SK-N-SH treated with all-trans-retinoic acid at 6 μM for 48 hours (cell line): ENCODE measurements around the gene PPP1R26.

ENCODE experiments used
- ATAC-seq: fragments of 200-7000 bp; cut with Tn5 transposase; 3 replicates; pipeline ENCODE4 v1.9.1; 2020; ENCODE audit warnings: mild to moderate bottlenecking, moderate library complexity
- ARNTL ChIP-seq: fragments of 450-650 bp; formaldehyde crosslinking; IDR thresholded peaks from 2 replicates; pipeline ENCODE4 v1.5.0; 2020; ENCODE audit warnings: low read depth, mild to moderate bottlenecking, moderate library complexity, borderline replicate concordance
- BACH2 ChIP-seq: fragments of 250-450 bp; sonication (Bioruptor Pico); IDR thresholded peaks from 2 replicates; pipeline ENCODE4 v1.9.0; 2021; ENCODE audit warnings: mild to moderate bottlenecking, borderline replicate concordance
- ESRRG ChIP-seq: fragments of 250-450 bp; sonication (Bioruptor Pico); IDR thresholded peaks from 2 replicates; pipeline ENCODE4 v1.6.1; 2021; ENCODE audit warnings: mild to moderate bottlenecking
- ISL1 ChIP-seq: fragments of 250-450 bp; sonication (Bioruptor Pico); IDR thresholded peaks from 2 replicates; pipeline ENCODE4 v2.1.2; 2022; ENCODE audit warnings: mild to moderate bottlenecking, moderate library complexity
- OSR1 ChIP-seq: fragments of 250-450 bp; sonication (Bioruptor Pico); IDR thresholded peaks from 2 replicates; pipeline ENCODE4 v1.8.0; 2022; ENCODE audit warnings: moderate library complexity, mild to moderate bottlenecking, inconsistent platforms
- PPARA ChIP-seq: fragments of 250-450 bp; sonication (Bioruptor Pico); IDR thresholded peaks from 2 replicates; pipeline ENCODE4 v1.5.0; 2020; ENCODE audit warnings: mild to moderate bottlenecking, borderline replicate concordance
- RARB ChIP-seq: fragments of 250-450 bp; sonication (Bioruptor Pico); IDR thresholded peaks from 2 replicates; pipeline ENCODE4 v1.8.0; 2021; ENCODE audit warnings: mild to moderate bottlenecking, moderate library complexity
- SNAI2 ChIP-seq: fragments of 250-450 bp; sonication (Bioruptor Pico); IDR thresholded peaks from 2 replicates; pipeline ENCODE4 v1.5.0; 2020; ENCODE audit warnings: mild to moderate bottlenecking, moderate library complexity
- TCF4 ChIP-seq: fragments of 250-450 bp; sonication (Bioruptor Pico); IDR thresholded peaks from 2 replicates; pipeline ENCODE4 v1.8.0; 2021; ENCODE audit warnings: mild to moderate bottlenecking, moderate library complexity, borderline replicate concordance
- TOX ChIP-seq: fragments of 250-450 bp; sonication (Bioruptor Pico); IDR thresholded peaks from 2 replicates; pipeline ENCODE4 v1.8.0; 2021; ENCODE audit warnings: mild to moderate bottlenecking, moderate library complexity, borderline replicate concordance
- ZC3H10 ChIP-seq: fragments of 250-450 bp; sonication (Bioruptor Pico); IDR thresholded peaks from 2 replicates; pipeline ENCODE4 v1.5.1; 2021; ENCODE audit warnings: mild to moderate bottlenecking, moderate library complexity
- ZFP3 ChIP-seq: fragments of 250-450 bp; sonication (Bioruptor Pico); IDR thresholded peaks from 2 replicates; pipeline ENCODE4 v1.5.0; 2020; ENCODE audit warnings: mild to moderate bottlenecking, moderate library complexity
- ZNF565 ChIP-seq: fragments of 450-650 bp; formaldehyde crosslinking; conservative IDR thresholded peaks from 2 replicates; pipeline ENCODE4 v1.5.0; 2020; ENCODE audit warnings: low read depth, mild to moderate bottlenecking, moderate library complexity
- TF ChIP-seq, protein P1 (sequence below): fragments of 250-450 bp; sonication (Bioruptor Pico); IDR thresholded peaks from 2 replicates; pipeline ENCODE4 v1.5.1; 2021; ENCODE audit warnings: mild to moderate bottlenecking, moderate library complexity
- TF ChIP-seq, protein P2 (sequence below): fragments of 250-450 bp; sonication (Bioruptor Pico); IDR thresholded peaks from 2 replicates; pipeline ENCODE4 v1.5.0; 2020; ENCODE audit warnings: mild to moderate bottlenecking, moderate library complexity
- TF ChIP-seq, protein P3 (sequence below): fragments of 250-450 bp; sonication (Bioruptor Pico); IDR thresholded peaks from 2 replicates; pipeline ENCODE4 v1.5.1; 2020; ENCODE audit warnings: low read depth, mild to moderate bottlenecking, moderate library complexity

The PPP1R26 gene

DNA sequence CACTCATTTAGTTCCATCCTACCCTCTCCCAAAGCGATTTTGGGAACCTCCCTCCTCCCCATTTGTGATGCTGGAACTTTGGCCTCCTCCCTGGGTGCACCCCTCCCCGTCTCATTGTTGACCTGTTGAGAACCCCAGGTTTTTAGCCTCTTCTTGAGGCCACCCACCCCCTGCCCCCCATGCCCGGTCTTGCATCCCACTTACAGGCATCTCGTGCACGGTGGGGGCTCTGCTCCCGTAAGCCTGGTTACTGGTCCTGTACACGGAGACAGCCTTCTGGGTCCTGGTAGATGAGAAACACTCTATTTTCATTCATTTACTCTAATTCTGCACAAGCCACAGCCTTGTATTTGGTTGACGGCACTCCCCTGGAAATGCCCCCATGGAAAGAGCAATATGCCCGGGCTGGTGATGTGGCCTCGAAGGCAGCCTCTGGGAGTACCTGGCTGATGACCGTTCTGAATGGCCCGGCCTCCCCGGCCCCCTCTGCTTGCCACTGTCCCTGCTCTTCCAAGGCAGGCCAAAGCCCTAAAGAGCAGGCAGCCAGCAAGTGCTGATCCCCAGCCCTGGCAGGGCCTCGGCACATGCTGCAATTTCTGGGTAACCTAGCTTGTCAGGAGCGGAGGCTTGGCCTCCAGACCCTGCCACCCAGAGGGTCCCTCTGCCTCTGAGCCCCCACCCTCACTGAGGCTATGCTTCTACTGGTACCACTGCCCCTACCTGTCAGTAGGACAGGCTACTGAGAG, 19.0 kb downstream of the PPP1R26 start:
- ATAC-seq = no peak
- TF ChIP-seq, protein P1, sequence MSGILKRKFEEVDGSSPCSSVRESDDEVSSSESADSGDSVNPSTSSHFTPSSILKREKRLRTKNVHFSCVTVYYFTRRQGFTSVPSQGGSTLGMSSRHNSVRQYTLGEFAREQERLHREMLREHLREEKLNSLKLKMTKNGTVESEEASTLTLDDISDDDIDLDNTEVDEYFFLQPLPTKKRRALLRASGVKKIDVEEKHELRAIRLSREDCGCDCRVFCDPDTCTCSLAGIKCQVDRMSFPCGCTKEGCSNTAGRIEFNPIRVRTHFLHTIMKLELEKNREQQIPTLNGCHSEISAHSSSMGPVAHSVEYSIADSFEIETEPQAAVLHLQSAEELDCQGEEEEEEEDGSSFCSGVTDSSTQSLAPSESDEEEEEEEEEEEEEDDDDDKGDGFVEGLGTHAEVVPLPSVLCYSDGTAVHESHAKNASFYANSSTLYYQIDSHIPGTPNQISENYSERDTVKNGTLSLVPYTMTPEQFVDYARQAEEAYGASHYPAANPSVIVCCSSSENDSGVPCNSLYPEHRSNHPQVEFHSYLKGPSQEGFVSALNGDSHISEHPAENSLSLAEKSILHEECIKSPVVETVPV (CRISPR knock-in tag) = no peak
- TF ChIP-seq ZNF565 (CRISPR knock-in tag) (no peak), RARB (CRISPR knock-in tag) (no peak), PPARA (no peak), BACH2 (CRISPR knock-in tag) (no peak), OSR1 (no peak), ARNTL (CRISPR knock-in tag) (no peak), ZFP3 (CRISPR knock-in tag) (no peak), TOX (CRISPR knock-in tag) (no peak), ISL1 (CRISPR knock-in tag) (no peak)
- TF ChIP-seq, protein P2, sequence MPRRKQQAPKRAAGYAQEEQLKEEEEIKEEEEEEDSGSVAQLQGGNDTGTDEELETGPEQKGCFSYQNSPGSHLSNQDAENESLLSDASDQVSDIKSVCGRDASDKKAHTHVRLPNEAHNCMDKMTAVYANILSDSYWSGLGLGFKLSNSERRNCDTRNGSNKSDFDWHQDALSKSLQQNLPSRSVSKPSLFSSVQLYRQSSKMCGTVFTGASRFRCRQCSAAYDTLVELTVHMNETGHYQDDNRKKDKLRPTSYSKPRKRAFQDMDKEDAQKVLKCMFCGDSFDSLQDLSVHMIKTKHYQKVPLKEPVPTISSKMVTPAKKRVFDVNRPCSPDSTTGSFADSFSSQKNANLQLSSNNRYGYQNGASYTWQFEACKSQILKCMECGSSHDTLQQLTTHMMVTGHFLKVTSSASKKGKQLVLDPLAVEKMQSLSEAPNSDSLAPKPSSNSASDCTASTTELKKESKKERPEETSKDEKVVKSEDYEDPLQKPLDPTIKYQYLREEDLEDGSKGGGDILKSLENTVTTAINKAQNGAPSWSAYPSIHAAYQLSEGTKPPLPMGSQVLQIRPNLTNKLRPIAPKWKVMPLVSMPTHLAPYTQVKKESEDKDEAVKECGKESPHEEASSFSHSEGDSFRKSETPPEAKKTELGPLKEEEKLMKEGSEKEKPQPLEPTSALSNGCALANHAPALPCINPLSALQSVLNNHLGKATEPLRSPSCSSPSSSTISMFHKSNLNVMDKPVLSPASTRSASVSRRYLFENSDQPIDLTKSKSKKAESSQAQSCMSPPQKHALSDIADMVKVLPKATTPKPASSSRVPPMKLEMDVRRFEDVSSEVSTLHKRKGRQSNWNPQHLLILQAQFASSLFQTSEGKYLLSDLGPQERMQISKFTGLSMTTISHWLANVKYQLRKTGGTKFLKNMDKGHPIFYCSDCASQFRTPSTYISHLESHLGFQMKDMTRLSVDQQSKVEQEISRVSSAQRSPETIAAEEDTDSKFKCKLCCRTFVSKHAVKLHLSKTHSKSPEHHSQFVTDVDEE (CRISPR knock-in tag) = no peak
- TF ChIP-seq, protein P3, sequence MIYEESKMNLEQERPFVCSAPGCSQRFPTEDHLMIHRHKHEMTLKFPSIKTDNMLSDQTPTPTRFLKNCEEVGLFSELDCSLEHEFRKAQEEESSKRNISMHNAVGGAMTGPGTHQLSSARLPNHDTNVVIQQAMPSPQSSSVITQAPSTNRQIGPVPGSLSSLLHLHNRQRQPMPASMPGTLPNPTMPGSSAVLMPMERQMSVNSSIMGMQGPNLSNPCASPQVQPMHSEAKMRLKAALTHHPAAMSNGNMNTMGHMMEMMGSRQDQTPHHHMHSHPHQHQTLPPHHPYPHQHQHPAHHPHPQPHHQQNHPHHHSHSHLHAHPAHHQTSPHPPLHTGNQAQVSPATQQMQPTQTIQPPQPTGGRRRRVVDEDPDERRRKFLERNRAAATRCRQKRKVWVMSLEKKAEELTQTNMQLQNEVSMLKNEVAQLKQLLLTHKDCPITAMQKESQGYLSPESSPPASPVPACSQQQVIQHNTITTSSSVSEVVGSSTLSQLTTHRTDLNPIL (CRISPR knock-in tag) = no peak

DNA sequence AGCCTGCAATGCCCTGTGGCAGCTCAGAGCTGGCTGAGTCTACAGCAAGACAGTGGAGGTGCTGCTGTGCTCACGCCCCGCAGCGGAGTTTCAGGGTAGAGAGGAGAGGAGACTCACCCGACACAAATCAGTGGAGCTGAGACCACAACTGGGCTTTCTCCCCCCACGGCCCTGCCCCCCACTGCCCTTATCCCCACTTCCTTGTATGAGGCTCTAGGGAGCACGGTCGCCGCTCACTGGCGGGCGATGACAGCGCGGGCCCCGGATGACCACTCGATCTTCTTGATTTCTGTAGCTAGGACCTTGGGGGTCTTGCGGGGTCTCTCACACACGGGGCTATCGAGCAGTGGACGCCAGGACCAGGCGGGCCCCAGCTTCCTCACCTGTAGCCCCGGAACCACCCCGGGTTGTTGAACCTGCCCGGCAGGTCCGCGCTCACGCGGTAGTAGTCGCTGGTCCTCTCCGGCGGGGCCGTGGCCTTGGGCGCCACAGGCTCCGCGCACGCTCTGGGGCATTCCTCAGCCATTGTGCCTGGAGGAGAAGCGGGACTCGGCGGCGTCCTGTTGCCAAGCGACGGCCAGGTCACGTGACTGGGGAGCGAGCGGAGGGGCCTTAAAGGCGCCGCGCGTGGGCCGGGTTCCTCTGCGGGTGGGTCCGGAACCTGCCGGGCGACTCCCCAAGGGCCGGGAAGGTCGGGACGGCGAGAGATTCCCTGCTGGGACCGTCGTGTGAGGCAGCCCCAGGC, 19.9 kb downstream of the PPP1R26 start:
- peak; percentile 80 for ATAC-seq
- peak; percentile 9; the same call in 1 of the 2 replicates for TF ChIP-seq SNAI2 (CRISPR knock-in tag)
- TF ChIP-seq ZFP3 (CRISPR knock-in tag) = 0 out of 2 replicates have a peak, but pooled peaks have one; percentile 20
- no peak for TF ChIP-seq ARNTL (CRISPR knock-in tag)

DNA sequence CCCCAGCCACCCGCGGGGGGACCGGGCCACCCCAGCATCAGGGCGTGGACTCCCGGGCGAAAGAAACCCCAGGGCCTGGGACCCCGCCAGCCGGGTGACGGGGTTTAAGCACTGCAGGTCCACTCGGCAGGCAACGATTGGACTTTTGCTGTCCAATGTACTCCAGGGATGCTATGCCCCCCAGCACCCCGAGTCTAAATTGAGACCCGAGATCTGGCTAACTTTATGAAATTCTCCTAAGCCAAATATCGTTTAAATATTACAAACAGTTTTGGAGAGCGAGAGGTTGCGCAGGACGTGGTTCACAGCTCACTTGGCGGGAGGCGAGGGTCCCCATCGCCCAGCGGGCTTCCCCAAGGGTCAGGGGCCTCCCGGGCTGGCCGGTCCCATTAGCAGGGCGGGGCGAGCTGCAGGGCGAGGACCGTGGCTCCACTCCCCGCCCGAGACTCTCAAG, 20.5 kb downstream of the PPP1R26 start:
- TF ChIP-seq SNAI2 (CRISPR knock-in tag) (0 out of 2 replicates have a peak, but pooled peaks have one; percentile 1), RARB (CRISPR knock-in tag) (no peak)
- ATAC-seq = peak; percentile 27

DNA sequence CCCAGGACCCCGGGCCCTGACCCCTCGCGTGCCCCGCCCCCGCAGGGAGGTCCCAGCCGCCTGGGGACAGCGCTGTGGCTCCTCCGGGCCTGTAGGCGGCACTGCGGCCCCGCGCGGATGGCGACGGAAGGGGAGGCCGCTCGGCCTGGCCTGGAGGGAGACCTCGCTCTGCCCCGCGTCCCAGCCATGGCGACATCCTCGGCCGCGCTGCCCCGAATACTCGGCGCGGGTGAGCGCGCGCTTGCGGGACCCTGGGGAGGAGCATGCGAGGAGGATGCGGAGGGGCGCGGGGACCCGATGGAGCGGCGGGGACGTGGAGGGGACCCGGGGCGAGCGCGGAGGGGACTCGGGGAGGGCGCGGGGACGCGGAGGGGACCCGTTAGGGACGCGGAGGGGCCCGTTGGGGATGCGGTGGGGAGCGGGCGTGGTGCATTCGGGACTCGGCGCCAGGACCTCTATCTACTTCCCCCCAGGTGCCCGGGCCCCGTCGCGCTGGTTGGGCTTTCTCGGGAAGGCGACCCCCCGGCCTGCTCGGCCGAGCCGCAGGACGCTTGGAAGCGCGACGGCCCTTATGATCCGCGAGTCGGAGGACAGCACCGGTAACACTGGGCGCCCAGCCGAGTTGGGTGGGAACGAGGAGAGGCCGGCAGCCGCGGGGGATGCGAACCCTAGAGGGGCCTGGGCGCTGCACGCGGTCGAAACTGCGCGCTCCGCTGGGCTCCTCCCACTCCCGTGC, 21.1 kb downstream of the PPP1R26 start, which contains the start of gene MRPS2:
Gene MRPS2 (plus strand): TSS at position 158 of the 736 bp plus-strand sequence. CDS start 29 bp downstream, at position 187.
- ATAC-seq = peak; percentile 95
- no peak for TF ChIP-seq ZC3H10 (CRISPR knock-in tag)
- TF ChIP-seq, protein P1 (CRISPR knock-in tag) = no peak
- no peak for TF ChIP-seq ISL1 (CRISPR knock-in tag)
- no peak for TF ChIP-seq TCF4 (CRISPR knock-in tag)
- TF ChIP-seq, protein P3 (CRISPR knock-in tag) = no peak
- TF ChIP-seq, protein P2 (CRISPR knock-in tag) = no peak
- TF ChIP-seq SNAI2 (CRISPR knock-in tag) = no peak
- TF ChIP-seq ESRRG = no peak
- no peak for TF ChIP-seq RARB (CRISPR knock-in tag)
